ENCODE data around the gene FAU. TPM values are rescaled to one million over a fixed set of nuclear protein-coding genes. Genes with fewer than 3 reads are reported as not detected.
"Not testable (repeated sequence)": the region's sequence is repeated elsewhere in the genome, so short reads cannot be mapped to it uniquely, and the experiment has no call there.

The FAU gene
- polyA plus RNA-seq, 3 donors = 732 to 1,153 (median 967) TPM

DNA sequence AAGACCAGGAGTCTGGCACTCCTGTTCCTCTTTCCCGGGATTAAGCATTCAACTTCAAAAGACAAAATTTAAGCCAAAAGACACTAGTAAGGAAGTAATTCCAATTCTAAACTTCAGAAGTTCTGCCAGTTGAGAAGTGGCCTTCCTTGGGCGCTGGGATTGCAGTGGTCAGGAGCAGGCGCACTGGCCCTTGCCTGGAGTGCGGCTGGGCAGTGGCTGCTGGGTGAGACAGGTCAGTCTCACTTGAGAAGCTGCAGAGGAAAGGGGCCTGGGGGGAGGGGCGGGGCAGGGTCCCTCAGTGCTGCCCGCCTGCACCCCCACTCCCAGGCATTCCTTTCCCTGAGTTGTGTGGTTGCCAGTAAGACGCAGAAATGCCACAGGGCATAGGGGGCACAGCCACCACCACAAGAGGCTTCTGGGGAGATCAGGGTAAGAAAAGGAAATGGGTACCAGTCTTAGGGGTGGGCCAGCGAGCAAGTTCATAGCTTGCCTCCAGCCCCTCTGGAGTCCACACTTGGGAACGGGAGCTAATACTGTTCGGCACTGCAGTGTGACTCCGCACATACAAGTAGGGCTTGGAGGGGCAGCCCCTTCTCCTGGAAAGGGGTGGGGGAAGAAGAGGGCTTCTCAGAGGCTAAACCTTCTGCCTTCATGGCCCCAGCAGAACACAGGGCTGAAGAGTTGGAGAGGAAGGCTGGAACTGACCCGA, 5.7 kb upstream of the FAU start:
- 74 to 80% (median 76%) methylated on average over 12 of the region's 12 CpGs for WGBS, 3 donors
- no peak overlapping the region for H3K27ac ChIP-seq (ENCODE audit: low read depth, low read length)

DNA sequence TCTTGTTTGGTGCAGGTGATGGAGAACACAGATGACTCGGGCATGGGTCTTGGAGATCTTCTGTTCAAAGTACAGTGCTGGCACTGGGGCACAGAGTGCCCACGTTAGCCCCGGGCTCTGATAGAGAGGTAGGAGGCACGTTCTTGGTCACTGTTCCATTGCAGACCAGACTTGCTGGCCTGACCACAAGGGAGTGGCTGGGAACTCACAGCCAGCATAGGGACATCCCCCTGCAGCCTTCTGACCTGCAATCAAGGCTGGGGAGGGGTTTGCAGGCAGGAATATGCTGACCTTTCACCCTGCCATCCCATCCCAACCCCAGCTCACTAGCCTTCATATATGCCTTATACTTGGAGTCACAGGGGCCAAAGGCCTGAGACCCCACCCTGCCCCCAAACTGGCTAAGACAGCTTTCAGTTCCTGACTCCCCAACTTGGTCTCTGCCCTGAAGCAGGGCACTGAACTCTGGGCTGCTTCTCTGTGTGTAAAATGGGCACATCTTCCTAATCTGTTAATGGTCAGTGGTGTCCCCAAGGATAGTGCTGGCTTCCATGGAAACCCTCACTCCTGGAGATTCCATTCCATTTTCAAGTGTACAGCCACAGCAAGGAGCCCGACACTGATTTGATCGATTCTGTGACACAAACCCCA, 4.8 kb upstream of the FAU start:
- no peak overlapping the region for H3K27ac ChIP-seq (ENCODE audit: low read depth, low read length)
- 74 to 79% (median 75%) methylated on average over 6 of the region's 6 CpGs for WGBS, 3 donors

DNA sequence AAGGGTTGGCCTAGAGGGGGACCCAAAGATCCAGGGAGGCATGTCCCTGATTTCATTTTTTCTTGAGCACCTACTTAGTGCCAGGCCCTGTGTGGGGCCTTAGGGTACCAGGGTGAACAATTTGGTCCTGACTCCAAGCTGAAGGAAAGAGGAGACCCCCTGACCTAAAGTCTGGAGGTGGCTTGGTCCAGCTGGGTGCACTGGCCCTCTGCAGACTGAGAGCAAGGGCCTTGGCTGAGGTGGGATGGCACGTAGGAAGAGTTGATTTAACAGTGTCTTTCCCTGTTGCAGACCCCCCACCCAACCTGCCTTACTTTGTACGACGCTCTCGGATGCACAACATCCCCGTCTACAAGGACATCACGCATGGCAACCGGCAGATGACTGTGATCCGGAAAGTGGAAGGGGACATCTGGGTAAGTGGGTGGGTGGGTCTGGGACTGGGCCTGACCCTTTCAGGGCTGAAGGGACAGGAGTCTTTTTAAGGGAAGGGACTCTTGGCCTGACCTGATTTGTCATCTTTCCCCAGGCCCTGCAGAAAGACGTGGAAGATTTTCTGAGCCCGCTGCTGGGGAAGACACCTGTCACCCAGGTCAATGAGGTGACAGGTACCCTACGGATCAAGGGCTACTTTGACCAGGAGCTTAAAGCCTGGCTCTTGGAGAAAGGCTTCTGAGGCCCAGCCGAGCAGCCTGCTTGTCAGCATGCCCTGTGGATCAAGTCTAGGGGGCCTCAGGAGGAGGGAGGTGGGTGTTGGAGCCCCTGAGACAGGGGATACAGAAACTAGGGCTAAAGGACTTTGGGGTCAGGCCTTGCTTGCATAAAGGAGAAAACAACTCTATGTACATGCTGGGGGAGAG, 3.5 kb upstream of the FAU start:
- 85 to 90% (median 88%) methylated on average over 12 of the region's 12 CpGs for WGBS, 3 donors
- H3K27ac ChIP-seq (ENCODE audit: low read depth, low read length) = no peak overlapping the region

DNA sequence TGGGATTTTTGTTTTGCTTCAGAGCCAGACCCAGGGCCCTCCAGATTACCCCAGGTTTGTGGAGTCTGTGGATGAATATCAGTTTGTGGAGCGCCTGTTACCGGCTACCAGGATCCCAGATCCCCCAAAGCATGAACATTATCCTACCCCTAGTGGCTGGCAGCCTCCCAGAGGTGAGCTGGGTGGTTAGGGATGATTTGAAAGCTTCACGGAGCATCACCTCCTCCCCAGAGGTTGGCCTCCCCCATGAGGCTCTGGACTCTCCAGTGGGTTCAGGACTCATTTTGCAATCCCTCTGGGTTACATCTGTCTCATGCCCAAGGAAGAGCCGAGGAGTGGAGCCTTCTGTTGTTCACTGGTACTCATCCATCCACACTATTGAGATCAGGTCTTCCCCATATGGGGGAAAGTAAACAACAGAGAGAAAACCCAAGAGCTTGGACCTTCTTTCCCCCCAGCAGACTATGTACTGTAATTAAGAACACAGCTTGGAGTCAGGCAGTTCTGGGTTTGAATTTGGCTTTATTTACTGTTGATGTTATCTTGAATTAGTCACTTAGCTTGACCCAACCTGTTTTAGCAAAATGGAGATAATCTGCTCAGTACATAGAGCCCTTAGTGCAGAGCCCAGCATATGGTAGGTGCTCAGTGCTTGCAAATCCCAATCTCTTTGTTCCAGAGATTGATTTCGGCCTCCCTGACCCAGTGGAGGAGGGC, 2.7 kb upstream of the FAU start:
- WGBS, 3 donors = 86 to 90% (median 89%) methylated on average over 5 of the region's 5 CpGs

DNA sequence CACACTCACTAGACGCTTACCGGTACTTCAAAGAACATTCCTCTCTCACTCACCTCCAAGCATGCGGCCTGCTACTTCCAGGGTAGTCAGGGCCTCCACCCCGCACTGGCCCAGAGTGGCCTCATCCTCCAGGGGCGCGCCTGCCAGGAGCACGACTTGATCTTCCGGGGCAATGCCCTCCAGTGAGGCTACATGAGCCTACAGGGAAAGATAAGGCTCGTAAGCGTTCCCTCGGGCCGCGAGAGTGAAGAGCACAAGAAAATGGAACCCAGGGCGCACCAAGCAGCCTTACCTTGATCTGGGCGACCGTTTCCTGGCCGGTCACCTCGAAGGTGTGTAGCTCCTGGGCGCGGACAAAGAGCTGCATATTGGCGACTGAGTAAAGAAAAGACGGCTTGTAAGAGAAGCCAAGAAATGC, 478 bp downstream of the FAU start:
- 0 to 1% (median 1%) methylated on average over 22 of the region's 22 CpGs for WGBS, 3 donors

More for the DNA sequence above, 2.7 kb upstream of the FAU start:
- no peak overlapping the region for H3K27ac ChIP-seq (ENCODE audit: low read depth, low read length)

DNA sequence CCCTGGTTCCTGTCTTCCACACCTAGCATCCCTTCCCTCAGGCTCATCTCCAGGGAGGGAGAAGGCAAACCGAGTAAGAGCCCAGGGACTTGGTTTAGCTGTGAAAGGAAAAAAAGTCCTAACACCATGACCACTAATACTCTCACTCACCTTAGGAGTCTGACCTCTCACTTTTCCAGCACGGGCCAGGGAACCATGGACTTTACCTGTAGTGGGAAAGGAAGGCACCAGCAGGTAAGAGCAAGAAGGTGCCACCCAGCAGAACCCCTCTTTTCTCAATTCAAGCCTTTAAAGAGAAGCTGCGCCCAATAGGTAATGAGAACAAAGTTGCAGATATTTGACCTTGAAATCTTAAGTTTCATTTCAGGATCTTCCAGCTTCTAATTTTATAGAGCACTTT, 1.1 kb downstream of the FAU start:
- 69 to 92% (median 81%) methylated on average over 3 of the region's 3 CpGs for WGBS, 3 donors
- no peak overlapping the region for H3K27ac ChIP-seq (ENCODE audit: low read depth, low read length)

More for the DNA sequence above, 478 bp downstream of the FAU start:
- H3K27ac ChIP-seq (ENCODE audit: low read depth, low read length) = peak overlapping the region; percentile 68

DNA sequence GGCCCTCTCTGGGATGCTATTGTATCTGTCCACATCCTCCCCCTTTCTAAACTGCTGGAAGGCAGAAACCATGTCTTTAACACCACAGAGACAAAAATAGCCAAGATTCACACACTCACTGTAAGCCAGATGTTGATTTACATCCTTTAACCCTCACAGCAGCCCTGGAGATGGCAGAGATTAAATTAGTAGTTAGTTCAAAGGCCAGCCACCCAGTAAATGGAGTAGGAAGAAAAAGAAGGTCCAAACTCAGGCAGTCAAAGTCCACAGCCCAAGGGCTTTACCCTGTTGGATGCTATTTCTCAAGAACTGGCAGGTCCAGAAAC, 2.3 kb downstream of the FAU start:
- H3K27ac ChIP-seq (ENCODE audit: low read depth, low read length) = no peak overlapping the region

DNA sequence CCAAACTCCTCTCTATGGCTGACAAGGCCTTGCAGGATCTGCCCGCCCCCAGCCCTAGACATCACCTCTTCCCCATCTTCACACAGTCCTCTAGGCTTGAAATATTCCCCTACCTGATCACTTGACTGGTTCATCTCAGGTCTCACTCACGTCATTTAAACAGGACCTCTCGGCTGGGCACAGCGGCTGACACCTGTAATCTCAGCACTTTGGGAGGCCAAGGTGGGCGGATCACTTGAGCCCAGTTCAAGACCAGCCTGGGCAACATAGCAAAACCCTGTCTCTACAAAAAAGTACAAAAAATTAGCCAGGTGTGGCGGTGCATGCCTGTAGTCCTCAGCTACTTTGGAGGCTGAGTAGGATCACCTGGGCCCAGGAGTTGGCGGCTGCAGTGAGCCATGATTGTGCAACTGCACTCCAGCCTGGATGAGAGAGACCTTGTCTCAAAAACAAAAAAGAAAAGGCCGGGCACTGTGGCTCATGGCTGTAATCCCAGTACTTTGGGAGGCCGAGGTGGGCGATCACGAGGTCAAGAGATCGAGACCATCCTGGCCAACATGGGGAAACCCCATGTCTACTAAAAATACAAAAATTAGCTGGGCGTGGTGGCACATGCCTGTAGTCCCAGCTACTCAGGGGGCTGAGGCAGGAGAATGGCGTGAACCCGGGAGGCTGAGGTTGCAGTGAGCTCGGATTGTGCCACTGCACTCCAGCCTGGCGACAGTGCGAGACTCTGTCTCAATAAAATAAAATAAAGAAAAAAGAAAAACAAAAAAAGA, 2.9 kb downstream of the FAU start:
- not testable (repeated sequence) for H3K27ac ChIP-seq (ENCODE audit: low read depth, low read length)
- 90 to 91% (median 90%) methylated on average over 18 of the region's 18 CpGs for WGBS, 3 donors

DNA sequence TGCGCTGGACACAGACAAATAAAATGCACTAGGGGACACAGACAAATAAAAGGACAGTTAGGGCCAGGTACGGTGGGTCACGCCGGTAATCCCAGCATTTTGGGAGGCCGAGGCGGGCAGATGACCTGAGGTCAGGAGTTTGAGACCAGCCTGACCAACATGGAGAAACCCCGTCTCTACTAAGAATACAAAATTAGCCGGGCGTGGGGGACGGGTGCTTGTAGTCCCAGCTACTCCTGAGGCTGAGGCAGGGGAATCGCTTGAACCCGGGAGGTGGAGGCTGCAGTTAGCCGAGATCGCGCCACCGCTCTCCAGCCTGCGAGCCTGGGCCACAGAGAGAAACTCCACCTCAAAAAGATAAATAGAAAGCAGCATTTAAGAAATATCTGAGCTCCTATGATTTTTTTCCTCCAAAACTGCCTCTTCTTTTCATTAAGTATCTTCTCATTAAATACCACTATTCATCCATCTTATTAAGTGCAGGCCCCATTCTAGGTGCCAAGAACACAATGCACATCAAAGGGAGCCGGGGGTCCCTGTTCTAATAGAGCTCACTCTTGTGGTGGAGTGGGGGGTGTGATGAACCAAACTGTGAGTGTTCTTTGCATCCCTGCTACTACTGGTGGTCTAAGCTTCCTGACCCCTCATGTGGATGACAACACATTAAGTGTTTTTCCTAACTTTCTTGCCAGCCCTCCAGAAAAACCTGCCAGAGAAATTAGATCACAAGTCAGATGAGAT, 3.7 kb downstream of the FAU start:
- WGBS, 3 donors = 82 to 87% (median 83%) methylated on average over 18 of the region's 18 CpGs
- H3K27ac ChIP-seq (ENCODE audit: low read depth, low read length) = no peak overlapping the region

DNA sequence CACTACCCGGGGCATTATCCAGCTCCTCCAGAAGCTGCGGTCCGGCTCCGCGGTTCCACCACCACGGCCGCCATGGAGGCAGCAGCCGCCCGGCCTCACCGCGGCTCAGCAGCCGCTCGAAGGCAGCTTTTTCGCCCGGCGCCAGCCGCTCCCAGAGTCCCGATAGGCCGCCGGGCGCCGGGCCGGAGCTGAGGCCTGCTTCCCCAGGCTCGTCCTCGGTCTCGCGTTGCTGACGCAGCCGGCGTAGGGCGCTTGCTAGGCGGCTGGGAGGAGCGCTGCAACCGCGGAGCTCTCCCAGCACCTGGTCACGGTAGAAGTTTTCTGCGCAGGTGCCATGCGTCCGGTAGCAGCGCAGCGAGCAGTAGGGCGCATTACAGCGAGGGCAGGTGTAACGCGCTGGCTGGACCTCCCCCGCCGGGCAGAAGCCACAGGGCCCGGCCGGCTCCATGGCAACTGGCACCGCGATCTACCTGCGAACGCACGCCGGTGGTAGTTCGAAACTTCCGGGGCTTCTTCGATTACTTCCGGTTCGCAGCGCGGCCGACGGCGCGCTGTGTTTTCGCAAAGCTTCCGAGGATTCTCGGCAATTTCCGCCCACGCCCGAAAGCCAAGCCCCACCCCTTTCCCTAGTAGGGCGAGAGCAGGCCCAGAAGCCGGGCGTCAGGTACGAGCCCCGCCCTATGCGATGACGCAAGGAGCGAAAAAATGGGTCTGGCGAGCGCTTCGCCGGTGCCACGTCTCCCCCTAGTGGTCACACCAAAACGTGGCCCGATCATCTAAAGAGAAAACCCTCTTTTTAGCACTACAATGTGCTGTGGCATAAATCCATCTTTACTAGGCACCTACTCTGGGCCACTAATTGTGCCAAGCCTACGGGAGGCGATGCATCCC, 4.5 kb downstream of the FAU start, which contains the start of gene ZNHIT2:
ZNHIT2 (minus strand) TSS at position 496 of the 891 bp plus-strand sequence; CDS start at position 448, 48 bp downstream.
- peak within 1 kb of the TSS; percentile 21 for H3K27ac ChIP-seq (ENCODE audit: low read depth, low read length)
- 0% methylated on average over 86 to 89 of the region's 89 CpGs for WGBS, 3 donors

DNA sequence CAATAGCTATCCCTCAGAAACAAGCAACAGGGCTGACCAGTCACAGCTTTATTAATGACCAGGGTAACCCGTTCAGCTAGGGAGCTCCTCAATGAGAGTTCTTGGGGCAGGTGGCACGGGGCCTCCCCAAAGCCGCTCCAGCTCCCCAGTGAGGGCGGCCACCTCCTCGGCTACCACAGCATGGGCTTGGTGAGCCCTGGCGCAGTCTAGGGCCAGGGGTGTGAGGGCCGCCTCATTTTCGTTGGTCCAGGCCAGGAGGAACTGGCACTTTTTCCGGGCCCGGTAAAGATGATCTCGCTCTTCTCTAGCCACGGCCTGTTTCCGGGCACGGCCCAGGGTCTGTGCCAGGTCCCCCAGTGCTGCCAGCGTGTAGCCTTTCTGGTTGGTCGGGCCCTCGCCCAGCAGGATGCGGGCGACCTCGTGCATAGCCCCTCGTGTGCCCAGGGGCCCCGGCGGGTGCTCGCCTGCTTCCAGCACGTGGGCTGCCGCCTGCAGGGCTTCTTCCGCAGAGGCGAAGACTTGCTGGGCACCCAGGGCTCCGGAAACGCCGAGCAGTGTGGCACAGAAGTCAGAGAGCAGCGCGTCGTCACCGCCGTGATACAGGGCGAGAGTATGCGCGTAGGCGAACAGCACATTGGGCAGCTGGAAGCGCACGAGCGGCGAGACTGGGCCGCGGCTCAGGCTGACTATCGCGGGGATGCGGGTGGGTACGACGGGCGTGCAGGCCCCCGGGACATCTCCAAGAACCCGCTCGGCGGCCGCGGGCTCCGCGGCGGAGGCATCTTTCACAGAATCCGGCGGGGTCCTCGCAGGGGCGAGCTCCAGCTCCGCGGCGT, 5.3 kb downstream of the FAU start:
- WGBS, 3 donors = 20 to 24% (median 20%) methylated on average over 47 to 68 of the region's 68 CpGs
- H3K27ac ChIP-seq (ENCODE audit: low read depth, low read length) = no peak overlapping the region

DNA sequence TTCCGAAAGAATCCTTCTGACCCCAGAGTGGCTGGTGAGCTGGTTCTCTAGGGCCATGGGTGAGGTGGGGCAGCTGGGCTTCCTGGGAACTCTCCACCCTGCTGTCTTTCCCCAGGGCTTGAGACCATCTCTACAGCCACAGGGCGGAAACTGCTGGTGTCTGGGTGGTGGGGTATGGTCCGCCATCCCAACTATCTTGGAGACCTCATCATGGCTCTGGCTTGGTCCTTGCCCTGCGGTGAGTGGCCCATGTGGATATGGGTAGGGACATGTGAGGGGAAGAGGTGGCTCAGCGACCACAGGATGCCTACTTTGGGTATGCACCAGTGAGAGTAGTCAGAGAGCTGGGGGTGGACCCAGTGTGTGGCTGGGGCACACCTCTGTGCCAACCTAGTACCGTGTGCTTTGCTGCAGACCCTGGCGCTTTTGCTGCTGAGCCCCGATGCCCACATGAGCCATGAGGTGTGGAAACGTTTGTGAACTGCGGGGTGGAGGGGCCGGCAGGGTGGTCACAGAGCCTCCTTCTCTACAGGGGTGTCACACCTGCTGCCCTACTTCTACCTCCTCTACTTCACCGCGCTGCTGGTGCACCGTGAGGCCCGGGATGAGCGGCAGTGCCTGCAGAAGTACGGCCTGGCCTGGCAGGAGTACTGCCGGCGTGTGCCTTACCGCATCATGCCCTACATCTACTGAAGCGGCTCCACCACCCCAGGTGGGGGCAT, 6.4 kb downstream of the FAU start:
- no peak overlapping the region for H3K27ac ChIP-seq (ENCODE audit: low read depth, low read length)
- WGBS, 3 donors = 88 to 94% (median 91%) methylated on average over 21 of the region's 21 CpGs

DNA sequence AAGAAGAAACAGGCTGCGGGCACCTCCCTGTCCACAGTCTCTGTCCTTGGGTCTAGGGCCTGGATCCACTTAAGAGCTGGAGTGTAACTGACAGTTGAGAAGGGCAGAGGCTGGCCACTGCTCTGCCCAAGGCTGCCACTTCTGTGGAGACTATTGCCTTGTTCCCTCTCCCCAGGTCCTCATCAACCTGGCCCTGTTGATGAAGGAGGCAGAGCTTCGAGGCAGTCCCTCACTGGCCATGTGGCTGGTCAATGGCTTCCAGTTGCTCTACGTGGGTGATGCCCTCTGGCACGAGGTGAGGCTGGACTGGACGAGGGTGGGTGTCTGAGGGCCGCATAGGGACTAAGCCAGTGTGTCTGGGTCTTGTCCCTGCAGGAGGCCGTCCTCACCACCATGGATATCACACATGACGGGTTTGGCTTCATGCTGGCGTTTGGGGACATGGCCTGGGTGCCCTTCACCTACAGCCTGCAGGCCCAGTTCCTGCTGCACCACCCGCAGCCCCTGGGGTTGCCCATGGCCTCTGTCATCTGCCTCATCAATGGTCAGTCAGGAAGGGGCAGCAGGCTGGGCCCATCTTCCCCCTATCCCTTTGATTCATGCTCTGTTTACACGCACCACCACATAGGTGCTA, 7.3 kb downstream of the FAU start:
- 88 to 91% (median 91%) methylated on average over 11 of the region's 11 CpGs for WGBS, 3 donors
- H3K27ac ChIP-seq (ENCODE audit: low read depth, low read length) = no peak overlapping the region

DNA sequence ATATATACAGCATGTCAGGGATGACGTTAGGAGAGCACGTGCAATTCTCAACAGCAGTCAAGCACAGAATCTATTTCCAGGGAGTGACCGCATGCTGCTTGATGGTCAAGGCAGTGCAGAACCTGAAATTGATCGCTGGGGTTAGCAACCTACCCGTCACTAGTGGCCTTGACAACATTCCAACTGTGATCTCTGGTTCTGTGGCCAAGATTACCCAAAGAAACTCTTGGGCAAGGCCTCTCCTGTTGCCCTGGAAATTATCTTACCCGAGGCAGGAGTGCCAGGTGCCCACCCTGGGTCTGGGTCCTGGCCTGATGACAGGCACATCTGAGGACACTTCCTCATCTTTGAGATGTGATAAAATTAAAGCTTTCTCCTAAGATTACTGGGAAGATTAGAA, 8.1 kb downstream of the FAU start:
- WGBS, 3 donors = 29 to 72% (median 64%) methylated on average over 6 of the region's 6 CpGs
- no peak overlapping the region for H3K27ac ChIP-seq (ENCODE audit: low read depth, low read length)

DNA sequence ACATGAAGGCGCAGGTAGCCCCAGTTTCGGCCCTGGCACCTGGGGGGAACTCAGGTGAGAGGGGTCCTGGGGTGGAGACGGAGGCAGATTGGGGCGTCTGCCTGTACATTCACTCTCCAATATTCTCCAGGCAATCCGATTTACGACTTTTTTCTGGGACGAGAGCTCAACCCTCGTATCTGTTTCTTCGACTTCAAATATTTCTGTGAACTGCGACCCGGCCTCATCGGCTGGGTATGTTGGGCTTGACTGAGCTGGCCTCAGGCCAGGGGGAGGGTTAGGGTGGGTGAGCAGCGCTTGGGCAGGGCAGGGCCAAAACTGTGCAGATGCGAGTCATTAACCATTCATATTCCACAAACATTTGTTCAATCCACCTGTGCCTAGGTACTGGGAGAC, 8.6 kb downstream of the FAU start:
- 11 to 22% (median 15%) methylated on average over 14 of the region's 14 CpGs for WGBS, 3 donors
- no peak overlapping the region for H3K27ac ChIP-seq (ENCODE audit: low read depth, low read length)

Data from adipose tissue (tissue), 3 donors.